AG04449 (cell line): ENCODE measurements around the gene CDH10.

Experiments
- CTCF ChIA-PET: fragments of 350-600 bp; formaldehyde crosslinking; extraction: SDS; loops from one replicate; lab custom pipeline; 2021; ENCODE audit warnings: antibody characterized with exemption; lab: Yijun Ruan, JAX
- POLR2A ChIA-PET: fragments of 400-600, 350-600 bp; formaldehyde crosslinking; extraction: SDS; loops from one replicate; lab custom pipeline; 2020; ENCODE audit warnings: antibody characterized with exemption, inconsistent platforms; lab: Yijun Ruan, JAX
- DNase-seq: peaks from one replicate; pipeline ENCODE4 v3.0.0-alpha.2; 2010; ENCODE audit warnings: low read depth, low spot score
- H3K4me3 ChIP-seq: 2 replicates; pipeline ENCODE4 v1.5.1; 2011; ENCODE audit warnings: low read depth, mild to moderate bottlenecking, control low read depth, low read length
- TF ChIP-seq, protein P1 (sequence below): IDR thresholded peaks from one replicate; pipeline ENCODE4 v1.5.1; 2011; ENCODE audit warnings: mild to moderate bottlenecking, moderate library complexity, low read length, control low read depth, inconsistent platforms; ENCODE audit not compliant: insufficient read depth; ENCODE audit errors: missing control alignments

CDH10 gene

DNA sequence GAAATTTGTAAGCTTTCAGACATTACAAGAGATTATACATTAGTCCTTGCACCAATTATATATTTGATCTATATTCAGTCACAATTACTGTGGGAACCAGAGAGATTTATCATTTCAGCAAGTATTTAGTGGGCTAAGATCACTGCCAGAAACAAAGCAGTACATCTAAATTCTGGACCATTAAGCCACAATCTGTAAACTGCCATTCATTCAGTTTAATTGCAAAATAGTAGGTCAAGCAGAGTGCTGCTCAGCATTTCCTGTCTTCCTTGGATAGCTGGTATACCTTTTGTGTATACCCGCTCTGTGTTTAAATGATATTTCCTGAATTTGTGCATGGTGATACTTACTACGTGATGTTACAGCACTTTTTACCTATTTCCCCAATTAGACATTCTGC, 42.6 kb downstream of the CDH10 start:
- H3K4me3 ChIP-seq: no peak overlapping the region
- POLR2A ChIA-PET: no interaction called here
- TF ChIP-seq, protein P1, sequence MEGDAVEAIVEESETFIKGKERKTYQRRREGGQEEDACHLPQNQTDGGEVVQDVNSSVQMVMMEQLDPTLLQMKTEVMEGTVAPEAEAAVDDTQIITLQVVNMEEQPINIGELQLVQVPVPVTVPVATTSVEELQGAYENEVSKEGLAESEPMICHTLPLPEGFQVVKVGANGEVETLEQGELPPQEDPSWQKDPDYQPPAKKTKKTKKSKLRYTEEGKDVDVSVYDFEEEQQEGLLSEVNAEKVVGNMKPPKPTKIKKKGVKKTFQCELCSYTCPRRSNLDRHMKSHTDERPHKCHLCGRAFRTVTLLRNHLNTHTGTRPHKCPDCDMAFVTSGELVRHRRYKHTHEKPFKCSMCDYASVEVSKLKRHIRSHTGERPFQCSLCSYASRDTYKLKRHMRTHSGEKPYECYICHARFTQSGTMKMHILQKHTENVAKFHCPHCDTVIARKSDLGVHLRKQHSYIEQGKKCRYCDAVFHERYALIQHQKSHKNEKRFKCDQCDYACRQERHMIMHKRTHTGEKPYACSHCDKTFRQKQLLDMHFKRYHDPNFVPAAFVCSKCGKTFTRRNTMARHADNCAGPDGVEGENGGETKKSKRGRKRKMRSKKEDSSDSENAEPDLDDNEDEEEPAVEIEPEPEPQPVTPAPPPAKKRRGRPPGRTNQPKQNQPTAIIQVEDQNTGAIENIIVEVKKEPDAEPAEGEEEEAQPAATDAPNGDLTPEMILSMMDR: no peak
- CTCF ChIA-PET: no interaction called here
- no peak for DNase-seq

DNA sequence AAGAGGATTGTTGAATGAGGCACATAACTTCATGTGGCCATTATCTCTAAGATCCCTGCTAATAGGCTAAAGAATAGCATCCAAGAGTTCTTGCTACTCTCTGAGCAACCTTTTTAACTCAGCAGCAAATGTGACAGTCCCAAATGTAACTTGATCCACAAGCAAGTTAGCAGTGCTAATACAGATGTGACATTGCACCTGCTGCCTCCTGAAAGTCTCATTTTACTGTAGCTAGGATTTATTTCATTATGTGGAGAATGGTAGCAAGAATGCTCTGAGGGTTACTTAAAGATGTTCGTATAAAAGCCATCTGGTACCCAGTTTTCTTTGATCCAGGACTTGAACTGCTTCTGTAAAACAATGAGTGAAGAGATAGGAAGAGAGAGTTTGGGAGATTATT, 45.8 kb downstream of the CDH10 start:
- ChIA-PET POLR2A (no interaction called here), CTCF (no interaction called here)
- no peak for DNase-seq
- TF ChIP-seq, protein P1: no peak
- no peak overlapping the region for H3K4me3 ChIP-seq

DNA sequence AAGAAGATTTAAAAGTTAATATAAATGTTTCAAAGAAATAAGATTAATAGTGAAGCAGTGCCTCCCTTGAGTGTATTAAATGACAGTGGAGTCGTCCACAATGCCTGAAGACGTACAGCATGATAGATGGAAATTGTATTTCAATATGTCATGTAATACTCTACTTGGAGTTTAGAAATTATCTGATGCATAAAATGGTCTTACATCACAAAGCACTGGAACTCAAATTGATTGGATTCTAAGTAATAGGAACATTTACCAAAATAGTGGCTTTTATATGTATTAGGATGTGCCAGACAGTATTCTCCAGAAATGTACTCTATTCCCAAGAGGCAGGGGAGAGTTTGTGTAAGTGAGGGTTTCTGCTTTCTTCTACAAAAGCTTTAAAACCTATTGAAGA, 49.4 kb downstream of the CDH10 start:
- ChIA-PET POLR2A (no interaction called here), CTCF (no interaction called here)
- no peak overlapping the region for H3K4me3 ChIP-seq
- no peak for DNase-seq
- TF ChIP-seq, protein P1: no peak

DNA sequence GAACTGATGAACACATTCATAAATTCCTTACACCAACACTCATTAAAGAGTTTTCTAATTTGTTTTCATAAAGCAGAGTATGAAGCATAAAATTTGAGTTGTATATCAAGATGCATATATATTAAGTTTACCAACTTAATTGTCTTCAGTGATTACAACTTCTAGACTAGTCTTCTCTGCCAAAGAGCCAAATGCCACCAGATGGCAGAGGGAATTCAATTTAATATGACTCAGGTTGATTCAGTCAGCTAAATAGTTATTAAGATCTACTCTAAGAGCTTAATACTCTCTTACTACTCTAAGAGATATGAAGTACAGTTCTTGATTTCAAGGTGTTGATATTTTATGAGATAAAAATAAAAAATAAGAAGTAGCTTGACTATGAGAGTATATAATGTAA, 53.4 kb downstream of the CDH10 start:
- CTCF ChIA-PET: no interaction called here
- POLR2A ChIA-PET: no interaction called here
- no peak for DNase-seq
- TF ChIP-seq, protein P1: no peak
- no peak overlapping the region for H3K4me3 ChIP-seq

DNA sequence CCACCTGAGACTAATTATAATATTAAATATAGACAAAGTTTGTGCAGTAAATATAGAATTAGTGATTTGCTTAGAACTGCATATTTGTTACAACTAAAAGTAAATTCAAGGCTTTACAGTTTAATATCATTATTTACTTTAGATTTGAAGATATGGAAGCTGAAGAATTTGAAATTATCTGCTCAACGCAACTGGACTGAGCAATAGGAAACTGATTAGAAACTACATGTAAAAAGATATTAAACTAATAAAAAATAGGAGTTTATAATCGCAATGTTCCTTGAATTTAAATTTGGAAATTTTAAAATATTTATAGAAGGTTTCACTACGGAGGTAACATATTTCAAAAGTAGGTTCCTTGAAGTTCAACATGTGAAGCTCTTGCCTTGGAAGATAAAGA, 55.2 kb downstream of the CDH10 start:
- ChIA-PET CTCF (no interaction called here), POLR2A (no interaction called here)
- no peak for DNase-seq
- H3K4me3 ChIP-seq: no peak overlapping the region
- TF ChIP-seq, protein P1: no peak

DNA sequence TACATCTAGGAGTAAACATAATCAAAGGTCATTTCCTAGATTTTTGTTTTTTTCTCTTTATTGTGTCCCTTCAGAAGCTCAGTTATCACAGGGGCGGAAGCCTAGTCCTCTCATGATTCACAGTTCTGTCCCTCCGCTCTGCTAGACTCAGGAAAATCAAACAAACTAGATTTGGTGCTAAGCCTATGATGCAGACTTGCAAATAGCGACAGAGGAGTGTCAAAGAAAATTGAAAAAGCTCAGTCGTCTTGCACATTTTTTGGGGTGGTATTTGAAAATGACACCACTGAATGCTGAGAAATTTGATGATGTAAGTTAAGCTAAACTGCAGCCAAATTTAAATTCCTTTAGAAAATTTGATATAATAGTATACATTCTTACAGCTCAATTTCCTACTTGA, 59.0 kb downstream of the CDH10 start:
- TF ChIP-seq, protein P1: no peak
- no peak for DNase-seq
- POLR2A ChIA-PET: no interaction called here
- CTCF ChIA-PET: no interaction called here
- H3K4me3 ChIP-seq: no peak overlapping the region
